HepG2 (cell line): Measurements from ENCODE around the gene PPFIA3. TPM values are rescaled to one million over a fixed set of nuclear protein-coding genes. Genes with fewer than 3 reads are reported as not detected.

ENCODE experiments used
- CEBPG ChIP-seq: IDR thresholded peaks from 2 replicates; pipeline ENCODE4 v1.6.1; 2016
- CREB1 ChIP-seq, 2 experiments: fragments of 450-650 bp in 1 of 2; IDR thresholded peaks; 2 replicates each; pipeline ENCODE4 v1.6.1; 2016 to 2017; ENCODE audit warnings: control low read depth in 1 of 2, mild to moderate bottlenecking in 1 of 2, missing compliant biosample characterization in 1 of 2, missing genetic modification characterization in 1 of 2
- EP300 ChIP-seq, 3 experiments: sonication (generic) in 1 of 3; formaldehyde crosslinking in 1 of 3; IDR thresholded peaks; 2 replicates each; pipeline versions ENCODE4 v1.5.1 to v1.6.1; 2011 to 2020; ENCODE audit warnings: low read depth in 2 of 3, low read length in 2 of 3, borderline replicate concordance in 1 of 3, improper control_type of control experiment in 1 of 3, mild to moderate bottlenecking in 1 of 3, missing genetic modification reagents in 1 of 3, moderate library complexity in 1 of 3
- FOXJ3 ChIP-seq: sonication (generic); formaldehyde crosslinking; IDR thresholded peaks from 2 replicates; pipeline ENCODE4 v1.4.0; 2020; ENCODE audit warnings: missing genetic modification reagents, mild to moderate bottlenecking, borderline replicate concordance
- GMEB1 ChIP-seq: sonication (generic); formaldehyde crosslinking; IDR thresholded peaks from 2 replicates; pipeline ENCODE4 v1.5.1; 2020; ENCODE audit warnings: missing genetic modification reagents, mild to moderate bottlenecking, borderline replicate concordance
- GPN1 ChIP-seq: sonication (generic); formaldehyde crosslinking; IDR thresholded peaks from 2 replicates; pipeline ENCODE4 v1.5.1; 2020; ENCODE audit warnings: missing genetic modification reagents, borderline replicate concordance
- HINFP ChIP-seq: sonication (generic); formaldehyde crosslinking; IDR thresholded peaks from 2 replicates; pipeline ENCODE4 v1.4.0; 2020; ENCODE audit warnings: low read depth, mild to moderate bottlenecking, missing genetic modification reagents
- HNRNPH1 ChIP-seq: fragments of 200-400 bp; formaldehyde crosslinking; optimal IDR thresholded peaks from 2 replicates; pipeline ENCODE3; 2017; ENCODE audit warnings: mild to moderate bottlenecking, low read depth, low read length
- HOXA5 ChIP-seq: sonication (generic); formaldehyde crosslinking; IDR thresholded peaks from 2 replicates; pipeline ENCODE4 v1.4.0; 2020; ENCODE audit warnings: missing genetic modification reagents
- IRX3 ChIP-seq: sonication (generic); formaldehyde crosslinking; IDR thresholded peaks from 2 replicates; pipeline ENCODE4 v1.8.1; 2023; ENCODE audit warnings: mild to moderate bottlenecking, low read depth, missing genetic modification reagents, borderline replicate concordance
- KLF13 ChIP-seq: sonication (generic); formaldehyde crosslinking; IDR thresholded peaks from 2 replicates; pipeline ENCODE4 v1.4.0; 2020; ENCODE audit warnings: mild to moderate bottlenecking, missing genetic modification reagents
- NR3C1 ChIP-seq: sonication (generic); formaldehyde crosslinking; IDR thresholded peaks from 2 replicates; pipeline ENCODE4 v1.4.0; 2020; ENCODE audit warnings: missing genetic modification reagents
- RFXANK ChIP-seq: IDR thresholded peaks from 2 replicates; pipeline ENCODE4 v1.6.1; 2016
- RORA ChIP-seq: sonication (generic); formaldehyde crosslinking; IDR thresholded peaks from 2 replicates; pipeline ENCODE4 v1.5.0; 2020; ENCODE audit warnings: mild to moderate bottlenecking, missing genetic modification reagents, moderate library complexity
- THAP8 ChIP-seq: sonication (generic); formaldehyde crosslinking; IDR thresholded peaks from 2 replicates; pipeline ENCODE4 v1.5.1; 2020; ENCODE audit warnings: missing genetic modification reagents, mild to moderate bottlenecking, borderline replicate concordance
- ZBTB42 ChIP-seq: sonication (generic); formaldehyde crosslinking; IDR thresholded peaks from 2 replicates; pipeline ENCODE4 v1.5.0; 2020; ENCODE audit warnings: mild to moderate bottlenecking, missing genetic modification reagents
- ZNF563 ChIP-seq: sonication (generic); formaldehyde crosslinking; IDR thresholded peaks from 2 replicates; pipeline ENCODE4 v1.8.0; 2022; ENCODE audit warnings: mild to moderate bottlenecking, moderate library complexity, missing genetic modification reagents
- ZNF614 ChIP-seq: IDR thresholded peaks from 2 replicates; pipeline ENCODE4 v1.6.1; 2018; ENCODE audit warnings: missing biosample characterization, missing genetic modification reagents, inconsistent platforms, borderline replicate concordance
- ZNF652 ChIP-seq: IDR thresholded peaks from 2 replicates; pipeline ENCODE4 v1.6.1; 2016; ENCODE audit warnings: low read depth, borderline replicate concordance
- ZNF709 ChIP-seq: sonication (generic); formaldehyde crosslinking; IDR thresholded peaks from 2 replicates; pipeline ENCODE4 v1.5.0; 2020; ENCODE audit warnings: mild to moderate bottlenecking, missing genetic modification reagents
- ZSCAN22 ChIP-seq: sonication (generic); formaldehyde crosslinking; IDR thresholded peaks from 2 replicates; pipeline ENCODE4 v1.4.0; 2020; ENCODE audit warnings: mild to moderate bottlenecking, missing genetic modification reagents
- ZSCAN30 ChIP-seq: sonication (generic); formaldehyde crosslinking; IDR thresholded peaks from 2 replicates; pipeline ENCODE4 v1.5.0; 2020; ENCODE audit warnings: mild to moderate bottlenecking, missing genetic modification reagents
- polyA plus RNA-seq, 8 experiments: library from polyadenylated mRNA; depleted of rRNA in 3 of 8; stranded (reverse) in 7 of 8; unstranded in 1 of 8; fragments of >200 nt; fragmentation: Illumina TruSeq in 4 of 8; extraction: Trizol in 4 of 8; gene quantifications; 2 replicates each; pipeline versions ENCODE4 v1.2.1 to v1.2.3, GENCODE V29; 2011 to 2016; ENCODE audit warnings: low read depth in 4 of 8, missing spikeins in 1 of 8, mixed read lengths in 1 of 8; ENCODE audit not compliant: insufficient read depth in 1 of 8
- total RNA-seq, 5 experiments: library from RNA; depleted of rRNA; stranded (reverse); fragments of >200 nt; fragmentation: Illumina TruSeq; extraction: Trizol; gene quantifications; 2 replicates each; pipeline ENCODE4 v1.2.3, GENCODE V29; 2016; ENCODE audit warnings: low read depth in 1 of 5

Gene PPFIA3
- total and polyA plus RNA-seq, 2 of the 13 experiments (the other 11 are each of a cell fraction or from before 2014, with no cell fraction given): 6.7 to 8.6 TPM

DNA sequence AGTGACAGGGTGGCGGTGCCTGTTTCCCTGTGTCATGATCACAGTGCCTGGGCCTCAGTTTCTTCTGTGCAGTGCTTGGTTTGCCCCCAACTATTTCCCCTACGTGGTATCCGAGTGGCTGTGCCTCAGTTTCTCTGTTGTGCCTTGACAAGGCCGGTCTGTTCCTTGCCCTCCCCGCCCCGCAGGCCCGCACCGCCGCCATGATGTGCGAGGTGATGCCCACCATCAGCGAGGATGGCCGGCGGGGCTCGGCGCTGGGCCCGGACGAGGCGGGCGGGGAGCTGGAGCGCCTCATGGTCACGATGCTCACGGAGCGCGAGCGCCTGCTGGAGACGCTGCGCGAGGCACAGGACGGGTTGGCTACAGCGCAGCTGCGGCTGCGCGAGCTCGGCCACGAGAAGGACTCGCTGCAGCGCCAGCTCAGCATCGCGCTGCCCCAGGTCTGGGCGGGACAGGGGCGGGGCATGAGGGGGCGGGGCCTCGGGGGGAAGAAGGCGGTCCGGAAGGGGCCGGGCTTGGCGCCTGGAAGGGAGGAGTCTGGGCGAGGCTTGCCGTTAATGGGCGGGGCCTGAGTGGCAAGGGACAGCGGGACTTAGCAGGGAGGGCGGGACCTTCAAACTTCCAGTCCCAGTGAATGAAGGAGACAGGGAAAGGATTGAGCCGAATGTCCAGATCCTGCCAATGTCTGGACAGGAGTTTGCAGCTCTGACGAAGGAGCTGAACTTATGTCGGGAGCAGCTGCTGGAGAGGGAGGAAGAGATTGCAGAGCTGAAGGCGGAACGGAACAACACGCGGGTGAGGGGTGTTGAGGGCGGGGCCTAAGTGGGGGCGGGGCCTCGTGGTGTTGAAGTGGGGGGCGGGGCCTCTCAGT is 8.6 kb downstream of the PPFIA3 start (continued):
- TF ChIP-seq EP300 (IDR thresholded peaks at IDR 0.05; ENCODE audit: low read depth in 2 of 2, low read length in 2 of 2) (0 out of 4 replicates have a peak, but pooled peaks of 1 of the 2 experiments have one; percentile 4), EP300 (CRISPR knock-in tag; IDR thresholded peaks at IDR 0.05; ENCODE audit: borderline replicate concordance) (peak; percentile 79), FOXJ3 (CRISPR knock-in tag) (no peak; the same call in 1 of the 2 replicates), ZNF652 (CRISPR knock-in tag) (no peak; the same call in 1 of the 2 replicates), ZNF614 (CRISPR knock-in tag) (peak; percentile 95; the same call in 1 of the 2 replicates), ZBTB42 (peak; percentile 95), RFXANK (0 out of 2 replicates have a peak, but pooled peaks have one; percentile 80), ZSCAN22 (peak; percentile 90), CREB1 (IDR thresholded peaks at IDR 0.05) (no peak), CREB1 (CRISPR knock-in tag; IDR thresholded peaks at IDR 0.05) (no peak), RORA (CRISPR knock-in tag) (no peak), HNRNPH1 (no peak), HOXA5 (CRISPR knock-in tag) (peak; percentile 97), THAP8 (CRISPR knock-in tag) (no peak), IRX3 (CRISPR knock-in tag) (peak; percentile 100), GMEB1 (peak; percentile 72), ZNF709 (peak; percentile 99), ZSCAN30 (CRISPR knock-in tag) (0 out of 2 replicates have a peak, but pooled peaks have one; percentile 49), GPN1 (CRISPR knock-in tag) (peak; percentile 97), ZNF563 (peak; percentile 100), CEBPG (CRISPR knock-in tag) (no peak; the same call in 1 of the 2 replicates), HINFP (peak; percentile 96), KLF13 (CRISPR knock-in tag) (peak; percentile 98), NR3C1 (0 out of 2 replicates have a peak, but pooled peaks have one; percentile 57)
